HG02973 (cell line): ENCODE results near the gene IGFBP4.
"Not testable (repeated sequence)": the region's sequence is repeated elsewhere in the genome, so short reads cannot be mapped to it uniquely, and the experiment has no call there.

Source experiments
- ATAC-seq: cut with Tn5 transposase; IDR thresholded peaks from one replicate; pipeline ENCODE4 v1.9.1; 2021; ENCODE audit warnings: moderate library complexity; ENCODE audit not compliant: unreplicated experiment

Gene IGFBP4

GRCh38 chr17:40443196-40443987, at the start of gene IGFBP4:
IGFBP4 (plus strand) TSS chr17:40443450; CDS start chr17:40443736, 286 bp downstream.
- ATAC-seq: no peak

GRCh38 chr17:40399185-40399584, 44.1 kb upstream of the IGFBP4 start:
- no peak for ATAC-seq

- ATAC-seq: no peak
Measured at GRCh38 chr17:40402668-40403067, 40.6 kb upstream of the IGFBP4 start.

- ATAC-seq: no peak
Measured at GRCh38 chr17:40404003-40404402, 39.2 kb upstream of the IGFBP4 start.

- ATAC-seq: no peak
Measured at GRCh38 chr17:40407460-40407859, 35.8 kb upstream of the IGFBP4 start.

GRCh38 chr17:40409540-40409939, 33.7 kb upstream of the IGFBP4 start:
- not testable (repeated sequence) for ATAC-seq

- ATAC-seq: no peak
Measured at GRCh38 chr17:40410082-40410481, 33.2 kb upstream of the IGFBP4 start.

GRCh38 chr17:40411821-40412220, 31.4 kb upstream of the IGFBP4 start:
- ATAC-seq: no peak

- no peak for ATAC-seq
Measured at GRCh38 chr17:40412880-40413279, 30.4 kb upstream of the IGFBP4 start.

GRCh38 chr17:40414312-40414711, 28.9 kb upstream of the IGFBP4 start:
- not testable (repeated sequence) for ATAC-seq

- ATAC-seq: no peak
Measured at GRCh38 chr17:40415390-40415789, 27.9 kb upstream of the IGFBP4 start.

- ATAC-seq: no peak
Measured at GRCh38 chr17:40416671-40417070, 26.6 kb upstream of the IGFBP4 start.

GRCh38 chr17:40417258-40417608, 26.0 kb upstream of the IGFBP4 start:
- ATAC-seq: no peak

GRCh38 chr17:40417609-40418427, 25.4 kb upstream of the IGFBP4 start, which contains the start of gene TOP2A:
TOP2A (minus strand) TSS chr17:40417896; CDS start chr17:40417791, 105 bp downstream.
- peak; percentile 86 for ATAC-seq

GRCh38 chr17:40418428-40418706, 24.9 kb upstream of the IGFBP4 start:
- ATAC-seq: no peak

- ATAC-seq: no peak
Measured at GRCh38 chr17:40419559-40420331, 23.5 kb upstream of the IGFBP4 start.

- ATAC-seq: no peak
Measured at GRCh38 chr17:40422990-40423633, 20.1 kb upstream of the IGFBP4 start.

GRCh38 chr17:40425741-40426140, 17.5 kb upstream of the IGFBP4 start:
- no peak for ATAC-seq

- ATAC-seq: no peak
Measured at GRCh38 chr17:40427002-40427491, 16.2 kb upstream of the IGFBP4 start.

GRCh38 chr17:40430272-40431230, 12.7 kb upstream of the IGFBP4 start:
- ATAC-seq: no peak
